Measurements from ENCODE around the gene CDV3.

- TF ChIP-seq CTCF (IDR thresholded peaks at IDR 0.05) (no peak), POLR2A (IDR thresholded peaks at IDR 0.05) (no peak)
These were observed 25.9 kb upstream of the CDV3 start for GRCh38 chr3:133547432-133548041.
